ENCODE measurements around the gene USP12. TPM values are rescaled to one million over a fixed set of nuclear protein-coding genes. Genes with fewer than 3 reads are reported as not detected.

The USP12 gene
- total and polyA plus RNA-seq, 9 donors, result 9.5 to 23.6 (median 19.2) TPM

DNA sequence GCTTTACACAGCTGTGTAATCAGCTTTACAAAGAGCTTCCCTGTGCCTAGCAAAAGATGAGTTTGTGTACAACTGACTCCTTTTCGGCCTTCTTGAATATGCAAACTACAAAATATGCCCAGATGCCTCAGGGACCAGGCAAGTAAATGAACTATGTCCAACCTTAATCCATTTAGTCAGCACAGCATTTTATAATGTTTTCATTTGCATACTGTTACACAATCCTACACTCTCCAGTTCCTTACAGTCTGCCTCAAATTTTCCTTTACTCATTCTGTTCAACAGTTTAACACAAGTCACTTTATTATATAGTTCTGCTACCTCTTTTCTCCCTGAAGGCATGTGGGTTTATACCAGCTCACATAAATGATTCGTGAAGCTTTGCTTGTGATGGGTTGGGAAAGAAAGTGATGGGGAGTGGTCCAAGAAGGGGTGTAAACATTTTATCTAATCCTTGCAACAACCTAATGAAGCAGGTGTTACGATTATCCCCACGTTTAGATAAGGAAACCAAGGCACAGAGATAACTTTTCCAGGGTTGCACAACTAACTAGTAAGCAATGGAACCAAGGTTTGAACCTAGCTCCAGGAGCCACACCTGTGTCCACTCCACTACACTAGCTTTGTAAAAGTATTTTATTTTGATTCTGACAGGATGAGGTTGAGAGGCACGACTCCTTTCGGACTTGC lies 3.3 kb upstream of the USP12 start:
- Histone ChIP-seq H3K4me3 (no peak overlapping the region), H3K9me3 (no peaks in the 10 kb centered on the region), H3K36me3 (no peaks in the 10 kb centered on the region), H3K4me1 (ENCODE audit: insufficient read depth) (peaks cover 2% of the 10 kb centered on the region), H3K27ac (no peak overlapping the region), H3K27me3 (no peaks in the 10 kb centered on the region)
- WGBS, 3 donors, result 81 to 86% (median 82%) methylated on average over 6 of the region's 6 CpGs
- TF ChIP-seq POLR2A (IDR thresholded peaks at IDR 0.05) (no peak), EP300 (IDR thresholded peaks at IDR 0.05) (no peak)
- TF ChIP-seq, protein P1, sequence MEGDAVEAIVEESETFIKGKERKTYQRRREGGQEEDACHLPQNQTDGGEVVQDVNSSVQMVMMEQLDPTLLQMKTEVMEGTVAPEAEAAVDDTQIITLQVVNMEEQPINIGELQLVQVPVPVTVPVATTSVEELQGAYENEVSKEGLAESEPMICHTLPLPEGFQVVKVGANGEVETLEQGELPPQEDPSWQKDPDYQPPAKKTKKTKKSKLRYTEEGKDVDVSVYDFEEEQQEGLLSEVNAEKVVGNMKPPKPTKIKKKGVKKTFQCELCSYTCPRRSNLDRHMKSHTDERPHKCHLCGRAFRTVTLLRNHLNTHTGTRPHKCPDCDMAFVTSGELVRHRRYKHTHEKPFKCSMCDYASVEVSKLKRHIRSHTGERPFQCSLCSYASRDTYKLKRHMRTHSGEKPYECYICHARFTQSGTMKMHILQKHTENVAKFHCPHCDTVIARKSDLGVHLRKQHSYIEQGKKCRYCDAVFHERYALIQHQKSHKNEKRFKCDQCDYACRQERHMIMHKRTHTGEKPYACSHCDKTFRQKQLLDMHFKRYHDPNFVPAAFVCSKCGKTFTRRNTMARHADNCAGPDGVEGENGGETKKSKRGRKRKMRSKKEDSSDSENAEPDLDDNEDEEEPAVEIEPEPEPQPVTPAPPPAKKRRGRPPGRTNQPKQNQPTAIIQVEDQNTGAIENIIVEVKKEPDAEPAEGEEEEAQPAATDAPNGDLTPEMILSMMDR (IDR thresholded peaks at IDR 0.05), result no peak
- intact Hi-C loops (cut with DNase I), result loop anchor here (5.0 to 10.0 kb wide), 5 partner anchors 70 to 193 kb away; partner anchors contain the start of genes RASL11A (in 2 of the 4) and RPL21 (in 1 of the 4)
- no peak for DNase-seq

DNA sequence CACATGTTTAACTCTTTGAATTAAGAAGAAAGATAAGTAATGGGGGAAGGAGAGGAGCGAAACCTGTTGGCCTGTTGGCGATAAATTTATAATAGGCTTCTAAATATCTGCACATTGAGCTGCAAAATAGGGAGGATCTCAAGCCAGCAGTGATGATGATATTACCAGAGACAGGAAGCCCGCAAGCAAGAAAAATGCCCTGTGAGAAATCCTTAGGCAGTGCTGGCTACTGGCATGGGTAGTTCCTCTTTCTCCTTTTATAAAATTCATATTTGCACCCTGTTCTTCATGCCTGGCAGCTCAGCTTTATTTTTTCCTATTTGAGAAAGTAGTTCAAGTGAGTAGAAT lies 858 bp upstream of the USP12 start:
- Histone ChIP-seq H3K36me3 (no peaks in the 10 kb centered on the region), H3K4me3 (peak overlapping the region; percentile 80), H3K9me3 (no peaks in the 10 kb centered on the region), H3K27ac (peak overlapping the region in 1 of 2 donors; percentile 94), H3K4me1 (ENCODE audit: insufficient read depth) (peaks cover 9% of the 10 kb centered on the region), H3K27me3 (no peaks in the 10 kb centered on the region)
- intact Hi-C loops (cut with DNase I), result loop anchor here (5.0 to 10.0 kb wide), 5 partner anchors 72 to 190 kb away; partner anchors contain the start of genes RASL11A (in 2 of the 4) and RPL21 (in 1 of the 4)
- WGBS, 3 donors, result 2 to 4% (median 4%) methylated on average over 3 of the region's 3 CpGs
- DNase-seq, result no peak
- TF ChIP-seq EP300 (IDR thresholded peaks at IDR 0.05), result no peak
- TF ChIP-seq, protein P1 (IDR thresholded peaks at IDR 0.05), result no peak
- no peak for TF ChIP-seq POLR2A (IDR thresholded peaks at IDR 0.05)

DNA sequence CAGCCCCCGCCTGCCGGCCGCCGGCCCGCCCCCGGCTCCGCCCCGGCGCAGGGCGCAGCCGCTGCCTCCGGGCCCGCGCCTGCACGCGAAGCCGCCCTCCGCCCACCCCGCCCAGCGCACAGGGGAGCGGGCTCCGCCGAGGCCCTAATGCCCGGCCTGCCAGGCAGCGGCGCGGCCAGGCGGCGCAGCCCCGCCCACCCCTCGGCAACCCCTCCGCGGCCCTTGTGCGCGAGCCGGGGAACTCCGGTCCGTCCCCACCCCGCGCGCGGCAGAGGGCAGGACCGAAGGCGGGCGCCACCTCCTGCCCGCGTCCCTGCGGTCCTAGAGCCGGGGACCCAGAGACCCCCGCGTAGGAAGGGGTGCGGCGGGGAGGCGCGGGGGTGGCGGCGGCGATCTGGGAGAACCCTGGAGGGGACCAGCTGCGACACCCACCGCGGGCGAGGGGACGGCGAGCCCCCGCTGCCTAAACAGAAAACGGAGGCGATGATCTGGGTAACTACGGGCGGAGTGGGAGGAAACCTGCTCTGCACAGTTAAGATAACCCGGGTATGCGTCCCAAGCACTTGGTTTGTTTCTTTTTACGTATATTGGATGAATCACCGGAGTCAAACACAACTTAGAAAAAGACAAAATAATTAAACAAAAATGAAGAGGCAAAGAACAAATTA lies 350 bp upstream of the USP12 start:
- Histone ChIP-seq H3K4me1 (ENCODE audit: insufficient read depth) (peaks cover 9% of the 10 kb centered on the region), H3K9me3 (no peaks in the 10 kb centered on the region), H3K27ac (peak overlapping the region; percentile 92 to 94), H3K27me3 (no peaks in the 10 kb centered on the region), H3K36me3 (no peaks in the 10 kb centered on the region), H3K4me3 (peak overlapping the region; percentile 80)
- intact Hi-C loops (cut with DNase I), result loop anchor here (5.0 to 10.0 kb wide), 5 partner anchors 73 to 190 kb away; partner anchors contain the start of genes RASL11A (in 2 of the 4) and RPL21 (in 1 of the 4)
- no peak for TF ChIP-seq EP300 (IDR thresholded peaks at IDR 0.05)
- TF ChIP-seq, protein P1 (IDR thresholded peaks at IDR 0.05), result no peak
- no peak for TF ChIP-seq POLR2A (IDR thresholded peaks at IDR 0.05)
- DNase-seq, result peak; percentile 85 to 93 (median 90)
- WGBS, 3 donors, result 0 to 1% (median 0%) methylated on average over 35 to 73 of the region's 73 CpGs

DNA sequence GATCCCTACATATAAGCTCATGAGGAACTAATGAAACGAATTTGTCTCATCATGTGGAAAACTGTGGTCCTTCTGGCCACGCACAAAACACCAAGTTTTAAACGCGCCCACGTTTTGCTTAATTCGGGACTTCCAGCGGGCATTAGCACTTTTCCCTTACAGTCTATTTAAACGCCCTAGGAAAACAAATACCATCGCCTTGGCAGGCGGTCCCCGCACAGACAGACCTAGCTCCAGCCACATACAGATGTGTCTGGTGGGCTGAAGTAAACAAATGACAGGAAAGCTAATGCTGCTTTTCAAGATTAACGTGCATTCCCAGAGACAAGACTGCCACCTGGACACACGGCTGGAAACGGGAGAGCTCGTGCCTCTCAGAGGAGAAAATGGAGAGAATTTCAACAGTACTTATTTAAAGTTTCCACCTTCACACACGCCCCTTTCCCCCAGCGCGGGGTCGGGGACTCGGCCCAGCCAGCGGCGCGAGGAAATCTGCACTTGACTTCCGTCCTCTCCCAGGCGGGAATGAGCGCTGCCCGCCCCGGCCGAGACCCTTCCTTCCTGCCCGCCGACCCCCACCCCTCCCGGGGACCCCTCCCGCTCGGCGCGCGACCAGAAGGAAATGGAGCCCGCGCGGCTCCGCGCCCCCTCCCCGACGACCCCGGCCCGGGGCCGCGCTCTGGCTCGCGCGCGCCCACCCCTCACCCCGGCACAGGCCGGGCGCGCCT lies 931 bp downstream of the USP12 start:
- Histone ChIP-seq H3K4me3 (peak overlapping the region; percentile 80), H3K36me3 (no peaks in the 10 kb centered on the region), H3K4me1 (ENCODE audit: insufficient read depth) (peaks cover 9% of the 10 kb centered on the region), H3K9me3 (no peaks in the 10 kb centered on the region), H3K27me3 (no peaks in the 10 kb centered on the region), H3K27ac (peak overlapping the region; percentile 92 to 94)
- WGBS, 3 donors, result 0 to 1% (median 0%) methylated on average over 31 to 56 of the region's 56 CpGs
- intact Hi-C loops (cut with DNase I), result loop anchor here (5.0 to 10.0 kb wide), 5 partner anchors 74 to 188 kb away; partner anchors contain the start of genes RASL11A (in 2 of the 4) and RPL21 (in 1 of the 4)
- TF ChIP-seq, protein P1 (IDR thresholded peaks at IDR 0.05), result no peak
- TF ChIP-seq EP300 (IDR thresholded peaks at IDR 0.05) (no peak), POLR2A (IDR thresholded peaks at IDR 0.05) (no peak)
- peak; percentile 42 to 71 (median 64) for DNase-seq

Measured in ovary (tissue), 9 donors.